ENCODE results near the gene OR51B5.
"Not testable (repeated sequence)": the region's sequence is repeated elsewhere in the genome, so short reads cannot be mapped to it uniquely, and the experiment has no call there.

OR51B5 gene, protein sequence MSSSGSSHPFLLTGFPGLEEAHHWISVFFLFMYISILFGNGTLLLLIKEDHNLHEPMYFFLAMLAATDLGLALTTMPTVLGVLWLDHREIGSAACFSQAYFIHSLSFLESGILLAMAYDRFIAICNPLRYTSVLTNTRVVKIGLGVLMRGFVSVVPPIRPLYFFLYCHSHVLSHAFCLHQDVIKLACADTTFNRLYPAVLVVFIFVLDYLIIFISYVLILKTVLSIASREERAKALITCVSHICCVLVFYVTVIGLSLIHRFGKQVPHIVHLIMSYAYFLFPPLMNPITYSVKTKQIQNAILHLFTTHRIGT

DNA sequence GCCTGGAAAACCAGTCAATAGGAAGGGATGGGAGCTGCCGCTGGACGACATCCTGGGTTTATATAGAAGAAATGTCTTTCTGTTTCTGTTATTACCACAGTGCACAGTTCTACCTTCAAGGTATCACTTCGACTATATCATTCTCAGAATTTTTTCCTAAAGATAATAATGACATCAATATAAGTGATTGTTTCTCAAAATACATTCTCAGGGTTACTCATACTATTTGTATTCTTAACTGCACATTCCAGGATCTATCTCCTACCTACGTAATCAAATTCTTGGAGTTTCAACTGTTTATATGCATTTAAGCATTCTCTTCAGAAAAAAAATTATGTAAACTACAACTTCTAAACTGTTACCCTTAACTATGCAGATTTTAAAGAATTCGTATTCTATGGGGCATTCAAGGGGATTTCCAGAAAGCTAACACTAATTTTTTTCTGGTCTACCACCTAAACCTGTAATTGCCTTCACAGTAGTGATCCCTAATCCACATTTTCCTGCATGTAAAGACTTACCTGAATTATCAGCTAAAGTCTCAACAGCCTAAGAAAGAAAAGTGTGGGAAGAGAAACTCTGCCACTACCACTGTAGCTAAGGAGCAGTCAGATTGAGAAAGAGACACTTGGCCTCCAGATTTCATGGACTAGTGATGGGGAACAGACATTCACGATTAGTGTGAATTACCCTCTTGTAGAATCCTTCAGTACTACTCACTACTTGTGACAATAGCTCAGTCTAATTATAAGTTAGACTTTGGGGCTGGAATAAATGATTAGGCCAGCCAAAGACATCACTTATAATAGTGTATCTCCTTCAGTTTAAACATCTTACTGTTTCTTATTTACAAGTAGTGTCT lies at the start of gene OR51B5:
TSS of gene OR51B5 (minus strand) at position 51 of the 862 bp plus-strand sequence. CDS start at position 51, 0 bp downstream.
- no peak for DNase-seq

DNA sequence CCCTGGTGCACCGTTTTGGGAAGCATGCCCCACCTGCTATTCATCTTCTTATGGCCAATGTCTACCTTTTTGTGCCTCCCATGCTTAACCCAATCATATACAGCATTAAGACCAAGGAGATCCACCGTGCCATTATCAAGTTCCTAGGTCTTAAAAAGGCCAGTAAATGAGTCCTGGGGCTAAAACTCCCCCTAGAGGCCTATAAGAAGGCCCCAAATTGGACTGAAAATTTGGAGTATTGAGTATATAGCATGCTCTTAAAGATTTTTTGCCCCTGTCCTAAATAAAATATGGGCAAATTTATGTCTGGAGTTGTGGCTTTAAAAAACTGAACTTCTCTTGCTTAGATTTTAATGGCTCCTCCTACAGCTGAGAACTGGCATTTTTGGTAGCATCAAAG lies 46.9 kb upstream of the OR51B5 start:
- no peak for DNase-seq

DNA sequence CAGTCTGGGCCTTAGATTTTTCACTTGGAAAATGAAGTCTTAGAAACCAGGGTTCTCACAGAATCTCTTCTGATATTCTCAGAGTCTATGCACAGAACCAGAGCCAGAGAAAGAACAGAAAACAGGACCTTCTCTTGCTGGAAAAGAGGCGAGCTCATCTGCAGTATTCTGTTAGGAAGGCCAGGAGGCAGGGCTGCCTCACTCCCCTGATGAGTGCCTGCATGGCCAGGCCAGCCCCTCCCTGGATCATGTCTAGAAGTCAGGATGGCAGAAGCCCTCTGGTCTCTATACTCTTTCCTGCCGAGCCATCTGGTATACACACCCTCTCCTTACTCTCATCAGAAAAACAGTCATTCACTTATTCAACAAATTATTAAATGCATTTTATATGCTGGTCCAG lies 41.0 kb upstream of the OR51B5 start:
- no peak for DNase-seq

DNA sequence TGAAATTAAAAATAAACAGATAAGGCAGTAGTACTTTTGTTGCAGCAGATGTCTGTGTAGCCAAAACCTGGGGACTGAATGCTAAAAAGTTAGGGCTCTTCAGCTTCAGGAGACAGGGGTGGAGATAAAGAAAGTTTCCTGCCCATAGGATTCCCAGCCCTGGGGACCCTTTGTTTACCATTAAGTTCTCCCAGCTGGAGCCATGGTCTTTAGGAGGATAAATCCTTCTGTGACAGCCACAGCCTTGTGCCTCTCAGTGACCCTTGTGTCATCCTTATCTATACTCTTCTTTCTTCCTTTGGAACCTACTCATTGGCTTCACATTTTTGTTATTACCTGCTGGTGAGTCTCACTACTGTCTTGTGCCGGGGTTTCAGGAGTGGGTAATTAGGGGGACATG lies 40.3 kb upstream of the OR51B5 start, which contains the start of gene OR51M1:
TSS of gene OR51M1 (plus strand) at position 237 of the 400 bp plus-strand sequence. CDS start 5,587 bp downstream, outside the sequence.
- no peak for DNase-seq

DNA sequence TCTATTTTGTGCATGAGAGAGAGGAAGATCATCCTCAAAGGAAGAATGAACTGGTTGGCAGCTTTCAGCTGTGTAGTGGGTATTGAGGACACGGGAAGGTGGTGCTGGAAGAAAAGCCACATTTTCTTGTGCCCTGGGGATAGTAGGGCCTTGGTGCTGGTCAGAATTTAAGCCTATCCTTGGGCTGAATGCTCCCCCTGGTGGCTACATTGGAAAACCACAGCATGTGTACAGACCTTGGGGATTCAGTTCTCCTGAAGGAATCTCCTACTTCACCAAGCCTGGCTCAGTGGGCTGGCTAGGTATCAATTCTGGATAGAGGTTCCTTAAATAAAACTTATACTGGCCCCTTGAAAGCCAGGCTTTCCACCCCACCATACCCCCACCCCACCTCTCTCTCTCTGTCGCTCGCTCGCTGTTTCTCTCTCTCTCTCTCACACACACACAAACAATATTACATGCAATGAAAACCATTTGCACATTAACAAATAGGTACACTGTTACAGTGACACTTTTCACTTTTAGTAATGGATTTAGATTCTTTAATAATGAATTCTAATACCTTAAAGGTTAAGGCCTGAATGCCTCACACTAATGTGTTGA lies 37.5 kb upstream of the OR51B5 start:
- peak; percentile 81 for DNase-seq

DNA sequence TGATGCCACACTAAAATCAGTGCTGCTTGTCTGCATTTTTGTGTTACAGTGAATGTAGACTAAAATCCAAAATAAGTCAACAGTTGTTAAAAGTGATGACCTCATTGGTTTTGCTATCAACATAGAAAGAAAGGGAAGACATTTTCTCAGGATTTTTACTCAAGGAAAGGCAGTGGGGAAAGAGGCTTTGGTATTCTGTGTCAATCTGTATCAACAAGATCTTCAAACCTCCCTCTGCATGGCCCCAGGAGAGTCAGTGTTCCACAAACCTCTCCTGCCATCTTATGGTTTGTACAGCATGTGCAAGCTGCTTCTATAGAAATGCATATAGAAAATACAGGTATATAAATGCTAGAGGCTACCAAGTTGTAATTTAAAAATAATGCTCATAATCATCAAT lies 26.5 kb upstream of the OR51B5 start:
- DNase-seq = peak; percentile 62

DNA sequence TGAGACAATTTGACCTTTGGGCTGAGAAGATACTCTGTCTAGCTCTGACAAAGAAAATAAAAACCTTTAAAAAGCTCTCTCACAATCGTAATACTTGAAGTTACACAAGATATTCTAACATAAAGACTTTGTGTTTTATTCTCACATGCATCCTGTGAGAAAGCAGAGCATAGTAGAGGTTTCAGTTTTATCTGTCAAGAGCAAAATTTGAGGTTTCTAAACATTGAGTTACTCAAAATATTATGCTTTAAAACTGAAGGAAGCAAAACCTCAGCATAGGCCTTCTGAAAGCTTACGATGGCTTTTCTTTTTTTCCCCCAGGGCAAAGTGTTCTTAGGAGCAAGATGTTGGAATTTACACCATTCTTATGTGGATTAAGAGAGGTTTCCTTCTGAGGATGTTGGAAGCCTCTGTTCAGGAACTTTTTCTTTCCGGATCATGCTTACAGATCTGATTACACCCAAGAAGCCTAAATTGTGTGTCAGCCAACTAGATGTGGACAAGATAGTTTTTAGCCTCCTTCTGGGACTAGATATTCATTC lies 25.2 kb upstream of the OR51B5 start:
- DNase-seq = no peak

DNA sequence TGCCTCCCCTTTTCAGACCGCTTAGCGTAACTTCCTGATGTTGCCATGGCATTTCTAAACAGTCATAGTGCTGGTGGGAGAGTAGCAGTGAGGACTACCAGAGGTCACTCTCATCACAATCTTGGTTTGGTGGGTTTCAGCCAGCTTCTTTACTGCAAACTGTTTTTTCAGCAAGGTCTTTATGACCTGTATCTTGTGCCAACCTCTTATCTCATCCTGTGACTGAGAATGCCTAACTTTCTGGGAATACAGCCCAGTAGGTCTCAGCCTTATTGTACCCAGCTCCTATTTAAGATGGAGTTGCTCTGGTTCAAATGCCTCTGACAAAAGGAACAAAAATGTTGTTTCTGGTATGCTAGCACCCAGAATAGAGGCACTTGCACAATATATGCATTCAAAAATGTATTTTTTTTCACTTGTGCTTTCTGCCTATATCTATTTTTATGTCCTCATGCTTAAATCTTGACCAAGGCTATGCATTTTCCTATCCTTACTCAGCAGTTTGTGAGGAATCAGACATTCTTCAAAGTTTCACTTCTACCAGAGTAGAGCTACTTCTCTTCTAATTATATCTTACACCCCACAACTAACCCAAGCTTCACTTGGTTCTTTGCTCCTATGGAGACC lies 24.2 kb upstream of the OR51B5 start:
- no peak for DNase-seq

DNA sequence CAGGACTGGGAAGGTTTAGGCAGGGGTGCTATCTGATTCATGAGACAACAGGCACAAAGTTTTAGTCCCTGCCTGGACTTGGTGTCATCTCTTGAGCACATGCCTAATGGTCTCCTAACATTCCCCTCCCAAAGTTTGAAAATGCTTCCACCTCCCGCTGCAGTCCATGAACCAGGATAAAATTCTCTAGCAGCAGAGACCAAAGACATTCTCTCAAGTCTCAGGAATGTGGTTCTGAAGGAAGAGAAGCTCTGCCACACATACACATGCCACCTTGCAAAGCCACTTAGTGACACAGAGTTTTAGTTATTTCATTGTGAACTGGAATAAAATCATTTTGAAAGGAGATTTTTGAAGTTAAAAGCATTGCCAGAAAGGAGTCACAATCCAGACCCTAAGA lies 23.5 kb upstream of the OR51B5 start:
- DNase-seq = no peak

DNA sequence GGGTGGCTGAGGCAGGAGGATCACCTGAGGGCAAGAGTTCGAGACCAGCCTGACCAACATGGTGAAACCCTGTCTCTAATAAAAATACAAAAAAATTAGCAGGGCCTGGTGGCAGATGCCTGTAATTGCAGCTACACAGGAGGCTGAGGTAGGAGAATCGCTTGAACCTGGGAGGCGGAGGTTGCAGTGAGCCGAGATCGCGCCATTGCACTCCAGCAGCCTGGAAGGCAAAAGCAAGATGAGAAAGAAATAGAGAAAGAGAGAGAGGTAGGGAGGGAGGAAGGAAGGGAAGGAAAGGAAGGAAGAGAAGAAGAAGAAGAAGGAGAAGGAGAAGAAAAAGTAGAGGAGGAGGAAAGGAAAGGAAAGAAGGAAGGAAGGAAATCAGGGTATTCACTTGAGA lies 23.0 kb upstream of the OR51B5 start:
- not testable (repeated sequence) for DNase-seq

DNA sequence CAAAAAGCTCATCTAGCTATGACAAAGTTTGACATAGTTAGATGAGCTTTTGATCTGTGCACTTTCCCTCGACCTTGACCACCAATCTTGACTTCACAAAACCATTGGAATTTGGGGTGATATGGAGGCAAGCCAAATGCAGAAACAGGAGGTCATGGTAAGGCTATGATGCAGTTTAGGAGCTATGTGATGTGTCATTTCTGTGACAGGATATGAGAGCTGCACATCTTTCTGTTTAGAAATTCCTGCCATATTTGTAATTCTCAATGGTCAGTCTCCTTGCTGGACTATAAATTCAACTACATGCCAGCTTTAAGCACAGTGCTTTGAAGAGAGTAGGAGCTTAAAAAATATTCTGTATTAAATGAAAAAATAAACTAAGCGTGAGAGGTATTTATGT lies 20.9 kb upstream of the OR51B5 start:
- DNase-seq = no peak

DNA sequence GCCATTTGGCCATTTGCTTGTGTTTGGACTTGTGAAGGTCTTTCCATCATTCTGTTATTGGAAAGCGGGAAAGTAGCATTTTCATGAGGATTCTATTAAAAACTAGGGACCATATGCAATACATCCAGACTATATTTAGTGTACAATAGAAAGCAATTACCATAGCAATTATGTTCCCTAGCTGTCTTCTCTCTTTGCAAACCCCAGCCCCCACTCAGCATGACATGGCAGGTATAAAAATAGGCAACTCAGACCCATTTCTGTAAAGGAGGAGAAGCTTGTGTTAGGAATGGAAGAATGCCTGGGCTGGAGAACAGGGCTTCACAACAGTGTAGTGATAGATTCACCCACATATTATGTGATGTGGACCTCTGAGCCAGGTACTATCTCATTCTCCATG lies 20.4 kb upstream of the OR51B5 start:
- DNase-seq = no peak

DNA sequence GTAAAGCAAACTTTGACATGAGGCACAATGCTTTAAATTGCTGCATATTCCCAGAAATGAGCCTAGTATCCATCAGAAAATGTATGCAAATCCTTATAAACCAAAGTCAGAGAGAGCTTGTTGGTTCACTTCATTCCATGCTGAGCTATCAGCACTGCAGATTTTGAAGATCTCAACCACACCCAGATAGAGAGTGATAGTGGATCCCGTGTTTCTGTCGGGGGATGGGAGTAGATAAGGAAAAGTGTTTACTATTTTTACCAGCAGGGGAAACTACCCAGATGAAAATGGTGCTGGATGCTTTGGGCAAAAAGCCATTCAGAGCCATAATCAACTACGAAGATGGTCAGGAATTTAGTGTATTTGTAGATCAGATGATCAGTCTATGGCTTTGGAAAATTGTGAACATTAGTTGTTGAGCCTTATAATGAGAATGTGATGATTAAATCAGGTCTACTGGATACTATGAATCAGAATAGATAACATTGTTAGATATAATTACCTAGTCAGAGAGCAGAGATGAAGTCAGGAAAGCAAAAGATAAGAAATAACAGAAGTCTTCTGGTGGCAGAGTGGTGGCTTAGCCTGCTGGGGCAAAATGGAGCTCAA lies 18.8 kb upstream of the OR51B5 start:
- DNase-seq = no peak

DNA sequence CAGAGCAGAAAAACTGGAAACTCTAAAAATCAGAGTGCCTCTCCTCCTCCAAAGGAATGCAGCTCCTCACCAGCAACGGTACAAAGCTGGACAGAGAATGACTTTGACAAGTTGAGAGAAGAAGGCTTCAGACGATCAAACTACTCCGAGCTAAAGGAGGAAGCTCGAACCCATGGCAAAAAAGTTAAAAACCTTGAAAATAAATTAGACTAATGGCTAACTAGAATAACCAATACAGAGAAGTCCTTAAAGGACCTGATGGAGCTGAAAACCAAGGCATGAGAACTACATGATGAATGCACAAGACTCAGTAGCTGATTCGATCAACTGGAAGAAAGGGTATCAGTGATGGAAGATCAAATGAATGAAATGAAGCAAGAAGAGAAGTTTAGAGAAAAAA lies 12.7 kb upstream of the OR51B5 start:
- DNase-seq = not testable (repeated sequence)

DNA sequence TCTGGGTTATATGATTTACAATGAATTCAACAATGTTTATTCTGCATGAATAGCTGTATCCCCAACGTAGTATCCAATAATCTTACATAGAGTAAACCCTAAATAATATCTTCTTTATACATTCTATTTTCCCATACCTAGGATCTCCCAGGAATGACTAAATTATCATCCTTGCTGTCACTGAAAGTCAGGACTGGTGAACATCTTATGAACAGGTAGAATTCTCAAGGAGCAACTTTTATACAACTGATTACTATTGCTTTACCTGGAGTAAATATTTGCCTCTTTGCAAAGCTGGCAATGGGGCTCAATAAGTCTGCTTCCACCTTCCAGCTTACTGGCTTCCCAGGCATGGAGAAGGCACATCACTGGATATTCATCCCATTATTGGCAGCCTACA lies 7.9 kb upstream of the OR51B5 start, which contains the start of gene OR51B6:
TSS of gene OR51B6 (plus strand) at position 301 of the 400 bp plus-strand sequence. CDS start at position 301, 0 bp downstream.
- DNase-seq = no peak

DNA sequence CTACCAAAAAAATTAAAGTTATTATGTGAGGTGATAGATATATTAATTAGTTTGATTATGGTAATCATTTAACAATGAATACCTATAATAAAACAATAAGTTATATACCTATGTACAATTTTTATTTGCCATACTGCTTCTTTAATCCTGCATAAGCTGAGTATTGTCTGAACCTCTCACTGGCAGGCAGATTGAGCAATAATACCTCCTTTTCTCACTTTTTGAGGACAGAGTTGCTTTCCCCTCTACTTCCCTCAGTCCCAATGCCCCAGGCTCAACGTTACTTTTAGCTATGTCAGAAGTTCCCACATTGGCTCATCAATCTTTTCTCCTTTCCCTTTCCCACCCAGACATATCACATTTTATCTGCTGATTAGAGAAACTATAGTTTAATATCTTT lies 6.2 kb upstream of the OR51B5 start:
- no peak for DNase-seq

DNA sequence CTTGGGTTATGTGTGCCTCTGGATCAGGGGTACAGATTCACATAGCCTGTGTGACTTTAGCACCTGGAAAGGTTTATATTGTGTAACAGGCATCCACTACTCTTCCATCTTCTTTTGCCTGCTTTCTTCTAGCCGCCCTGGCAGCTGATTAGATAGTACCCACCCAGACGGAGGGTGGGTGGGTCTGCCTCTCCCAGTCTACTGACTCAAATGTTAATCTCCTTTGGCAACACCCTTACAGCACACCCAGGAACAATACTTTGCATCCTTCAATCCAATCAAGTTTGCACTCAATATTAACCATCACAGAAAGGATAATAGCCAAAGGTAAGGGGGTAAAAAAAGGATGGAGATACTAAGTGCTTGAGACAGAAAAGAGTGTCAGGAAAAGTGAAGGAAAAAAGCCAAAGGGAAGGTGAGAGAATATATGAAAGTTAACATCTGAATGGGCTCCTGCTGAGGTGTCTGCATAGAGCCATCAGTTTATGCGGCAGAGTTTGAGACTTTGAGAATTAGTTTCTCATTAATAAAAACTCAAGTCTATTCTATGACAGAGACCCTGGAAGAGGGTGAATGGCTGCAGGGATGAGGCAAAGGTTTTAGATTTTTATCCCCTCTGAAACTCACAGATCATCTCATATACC lies 5.3 kb upstream of the OR51B5 start:
- no peak for DNase-seq

DNA sequence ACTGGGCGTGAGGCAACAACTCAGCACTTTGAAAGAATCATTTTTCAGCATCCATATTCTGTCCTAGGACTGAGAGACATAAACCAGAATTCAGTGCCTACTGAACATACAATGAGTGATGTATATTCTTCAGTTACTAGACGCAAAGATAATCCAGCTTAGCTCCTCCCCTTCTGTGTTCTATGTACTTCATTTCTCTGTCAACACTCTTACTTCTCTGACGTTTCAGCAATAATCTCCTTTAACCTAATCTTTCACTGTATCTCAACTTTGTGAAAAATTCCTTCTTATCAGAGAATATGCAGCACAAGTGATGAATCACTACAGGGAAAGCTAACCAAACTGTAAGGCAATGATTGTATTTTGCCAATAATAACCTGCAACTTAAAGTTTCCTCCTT lies 2.5 kb upstream of the OR51B5 start:
- no peak for DNase-seq

DNA sequence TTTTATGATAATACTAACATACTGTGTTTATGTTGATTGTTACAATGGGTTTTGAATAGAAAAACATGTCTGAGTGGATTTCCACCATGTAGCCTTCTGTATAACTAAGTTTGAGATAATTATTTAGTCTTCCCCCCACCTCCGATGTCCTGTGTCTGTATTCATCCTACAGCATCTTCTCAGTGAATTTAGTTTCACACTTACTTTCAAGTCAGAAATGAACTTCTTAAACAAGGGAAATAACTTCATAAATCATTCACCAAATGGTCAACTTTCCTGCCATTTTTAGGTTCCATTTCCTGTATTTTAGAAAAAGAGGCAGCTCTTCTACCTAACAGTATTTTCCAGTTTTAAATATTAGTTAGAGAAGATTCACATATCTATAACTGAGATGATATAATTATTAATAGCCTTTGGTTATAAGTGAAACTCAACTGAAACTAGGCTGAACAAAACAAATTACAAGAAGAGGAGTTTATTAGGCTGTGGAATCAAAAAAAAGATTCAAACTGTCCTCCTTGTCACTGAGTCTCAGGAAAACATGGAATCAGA lies 3.5 kb downstream of the OR51B5 start:
- DNase-seq = no peak

DNA sequence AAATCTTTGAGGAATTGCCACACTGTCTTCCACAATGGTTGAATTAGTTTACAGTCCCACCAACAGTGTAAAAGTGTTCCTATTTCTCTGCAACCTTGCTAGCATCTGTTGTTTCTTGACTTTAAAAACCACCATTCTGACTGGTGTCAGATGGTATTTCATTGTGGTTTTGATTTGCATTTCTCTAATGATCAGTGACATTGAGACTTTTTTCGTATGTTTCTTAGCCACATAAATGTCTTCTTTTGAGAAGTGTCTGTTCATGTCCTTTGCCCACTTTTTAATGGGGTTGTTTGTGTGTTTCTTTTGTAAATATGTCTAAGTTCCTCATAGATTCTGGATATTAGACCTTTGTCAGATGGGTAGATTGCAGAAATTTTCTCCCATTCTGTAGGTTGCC lies 6.1 kb downstream of the OR51B5 start:
- not testable (repeated sequence) for DNase-seq

DNA sequence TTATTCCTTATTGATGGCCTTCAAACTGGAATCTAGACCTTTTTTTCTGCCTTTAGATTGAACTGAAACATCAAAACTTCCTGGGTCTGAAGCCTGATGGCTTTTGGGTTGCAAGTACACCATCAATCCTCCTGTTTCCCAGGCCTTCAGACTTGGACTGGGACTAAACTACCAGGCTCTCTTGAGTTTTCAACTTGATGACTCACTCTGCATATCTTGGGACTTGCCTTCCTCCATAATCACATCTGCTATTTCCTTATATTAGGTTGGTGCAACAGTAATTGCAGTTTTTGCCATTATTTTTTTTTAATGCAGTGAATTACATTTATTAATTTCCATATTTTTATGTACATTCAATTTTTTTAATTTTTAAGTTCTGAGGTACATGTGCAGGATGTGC lies 7.0 kb downstream of the OR51B5 start:
- no peak for DNase-seq

DNA sequence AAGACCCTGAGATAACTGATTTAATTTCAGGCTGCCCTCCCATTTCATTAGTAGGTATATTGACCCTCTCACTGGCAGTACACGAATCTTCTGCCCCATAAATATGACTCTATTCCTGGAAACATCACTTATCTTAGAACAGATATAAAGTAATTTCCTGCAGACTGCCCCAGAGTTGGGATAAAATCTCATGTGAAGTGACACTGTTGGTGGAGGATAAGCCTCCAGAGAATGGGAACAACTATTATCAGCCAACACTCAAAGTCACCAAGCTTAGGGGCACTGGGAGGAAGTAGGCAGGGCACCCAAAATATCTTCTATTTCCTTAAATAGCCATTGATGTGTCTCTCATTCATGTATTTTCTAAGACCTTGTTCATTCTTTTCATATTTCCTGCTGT lies 8.2 kb downstream of the OR51B5 start:
- DNase-seq = no peak

Measured in islet precursor cell (in vitro differentiated cells).